HG02798 (cell line): Measurements from ENCODE around the gene KIF23.

Experiments used
- ATAC-seq: cut with Tn5 transposase; IDR thresholded peaks from one replicate; pipeline ENCODE4 v1.9.1; 2021; ENCODE audit warnings: mild to moderate bottlenecking; ENCODE audit not compliant: unreplicated experiment, poor library complexity

The KIF23 gene

GRCh38 chr15:69393831-69394491 is 20.2 kb upstream of the KIF23 start:
- no peak for ATAC-seq

GRCh38 chr15:69394556-69395282 is 19.4 kb upstream of the KIF23 start:
- ATAC-seq, result peak; percentile 67

GRCh38 chr15:69395460-69395859 is 18.7 kb upstream of the KIF23 start:
- no peak for ATAC-seq

- ATAC-seq, result no peak
Observed at GRCh38 chr15:69395991-69396390, 18.2 kb upstream of the KIF23 start.

- ATAC-seq, result no peak
Observed at GRCh38 chr15:69398491-69398891, 15.7 kb upstream of the KIF23 start.

GRCh38 chr15:69400850-69401249 is 13.3 kb upstream of the KIF23 start:
- ATAC-seq, result no peak

GRCh38 chr15:69402816-69403215 is 11.3 kb upstream of the KIF23 start:
- ATAC-seq, result no peak

- ATAC-seq, result no peak
Observed at GRCh38 chr15:69403594-69403993, 10.6 kb upstream of the KIF23 start.

- no peak for ATAC-seq
Observed at GRCh38 chr15:69405110-69405509, 9.0 kb upstream of the KIF23 start.

- no peak for ATAC-seq
Observed at GRCh38 chr15:69407719-69408400, 6.3 kb upstream of the KIF23 start.

GRCh38 chr15:69408841-69409240 is 5.3 kb upstream of the KIF23 start:
- no peak for ATAC-seq

GRCh38 chr15:69410248-69410874 is 3.8 kb upstream of the KIF23 start:
- ATAC-seq, result no peak

- no peak for ATAC-seq
Observed at GRCh38 chr15:69412274-69412673, 1.9 kb upstream of the KIF23 start.

GRCh38 chr15:69412701-69413100 is 1.4 kb upstream of the KIF23 start:
- ATAC-seq, result no peak

GRCh38 chr15:69414701-69415167 is 585 bp downstream of the KIF23 start:
- peak; percentile 25 for ATAC-seq

GRCh38 chr15:69415381-69415780 is 1.2 kb downstream of the KIF23 start:
- ATAC-seq, result no peak

GRCh38 chr15:69417581-69417980 is 3.4 kb downstream of the KIF23 start:
- ATAC-seq, result no peak

- no peak for ATAC-seq
Observed at GRCh38 chr15:69421498-69421897, 7.3 kb downstream of the KIF23 start.

GRCh38 chr15:69422336-69422895 is 8.3 kb downstream of the KIF23 start:
- ATAC-seq, result no peak

GRCh38 chr15:69424001-69424400 is 9.9 kb downstream of the KIF23 start:
- no peak for ATAC-seq
